KG1 (cell line): ENCODE results near the gene ITGB2.
"Not testable (repeated sequence)": the region's sequence is repeated elsewhere in the genome, so short reads cannot be mapped to it uniquely, and the experiment has no call there.

Experiments used
- DNase-seq: peaks from one replicate; lab custom pipeline; 2025; lab: John Stamatoyannopoulos, UW

The ITGB2 gene

GRCh38 chr21:44940116-44940631 lies 19.5 kb upstream of the ITGB2 start:
- no peak for DNase-seq

- peak; percentile 53 for DNase-seq
Measured at GRCh38 chr21:44939532-44940115, 18.9 kb upstream of the ITGB2 start, which contains the start of gene SLX9. SLX9 (plus strand) TSS chr21:44940029; CDS start chr21:44940058, 29 bp downstream.

GRCh38 chr21:44938772-44939531 lies 18.3 kb upstream of the ITGB2 start:
- no peak for DNase-seq

GRCh38 chr21:44935533-44935927 lies 14.8 kb upstream of the ITGB2 start:
- DNase-seq = no peak

- DNase-seq = no peak
Measured at GRCh38 chr21:44934797-44935532, 14.3 kb upstream of the ITGB2 start.

- no peak for DNase-seq
Measured at GRCh38 chr21:44934276-44934675, 13.6 kb upstream of the ITGB2 start.

GRCh38 chr21:44933918-44934260 lies 13.2 kb upstream of the ITGB2 start:
- DNase-seq = no peak

GRCh38 chr21:44933199-44933917 lies 12.7 kb upstream of the ITGB2 start:
- DNase-seq = no peak

- DNase-seq = no peak
Measured at GRCh38 chr21:44932408-44933181, 11.9 kb upstream of the ITGB2 start.

GRCh38 chr21:44931501-44932407 lies 11.1 kb upstream of the ITGB2 start:
- no peak for DNase-seq

- no peak for DNase-seq
Measured at GRCh38 chr21:44931137-44931500, 10.4 kb upstream of the ITGB2 start.

GRCh38 chr21:44930543-44930981 lies 9.9 kb upstream of the ITGB2 start:
- no peak for DNase-seq

- no peak for DNase-seq
Measured at GRCh38 chr21:44929799-44930542, 9.3 kb upstream of the ITGB2 start.

- no peak for DNase-seq
Measured at GRCh38 chr21:44929242-44929798, 8.6 kb upstream of the ITGB2 start.

GRCh38 chr21:44928500-44929241 lies 8.0 kb upstream of the ITGB2 start:
- DNase-seq = not testable (repeated sequence)

GRCh38 chr21:44927587-44928461 lies 7.1 kb upstream of the ITGB2 start:
- DNase-seq = peak; percentile 40

- no peak for DNase-seq
Measured at GRCh38 chr21:44927259-44927586, 6.5 kb upstream of the ITGB2 start.
